HepG2 (cell line): Measurements from ENCODE around the gene KRTCAP3. TPM values are rescaled to one million over a fixed set of nuclear protein-coding genes. Genes with fewer than 3 reads are reported as not detected.

Source experiments
- ADNP ChIP-seq: sonication (generic); formaldehyde crosslinking; IDR thresholded peaks from 2 replicates; pipeline ENCODE4 v1.4.0; 2020; ENCODE audit warnings: missing genetic modification reagents
- BCL6 ChIP-seq: IDR thresholded peaks from 2 replicates; pipeline ENCODE4 v1.6.1; 2016; ENCODE audit warnings: missing genetic modification reagents, missing compliant biosample characterization
- CBX2 ChIP-seq, 2 experiments: fragments of 200-600 bp in 1 of 2; sonication (generic); formaldehyde crosslinking in 1 of 2; IDR thresholded peaks; 2 replicates each; pipeline versions ENCODE4 v1.7.0 to v1.8.1; 2018 to 2022; ENCODE audit warnings: low read depth in 2 of 2, low read length in 1 of 2, mild to moderate bottlenecking in 1 of 2, missing genetic modification reagents in 1 of 2
- GABPA ChIP-seq, 2 experiments: IDR thresholded peaks; 2 replicates each; pipeline ENCODE4 v1.6.1; 2011 to 2016; ENCODE audit warnings: low read depth in 2 of 2, low read length in 1 of 2, missing biosample characterization in 1 of 2, missing genetic modification characterization in 1 of 2
- HNRNPH1 ChIP-seq: fragments of 200-400 bp; formaldehyde crosslinking; optimal IDR thresholded peaks from 2 replicates; pipeline ENCODE3; 2017; ENCODE audit warnings: mild to moderate bottlenecking, low read depth, low read length
- HNRNPK ChIP-seq: fragments of 200-400 bp; formaldehyde crosslinking; IDR thresholded peaks from 2 replicates; pipeline ENCODE4 v1.6.1; 2018; ENCODE audit warnings: low read length, low read depth, moderate library complexity, mild to moderate bottlenecking; ENCODE audit not compliant: poor library complexity, severe bottlenecking
- KDM3A ChIP-seq: IDR thresholded peaks from 2 replicates; pipeline ENCODE4 v1.6.1; 2018; ENCODE audit warnings: low read depth, missing compliant biosample characterization
- KDM5B ChIP-seq: sonication (generic); formaldehyde crosslinking; IDR thresholded peaks from 2 replicates; pipeline ENCODE4 v1.4.0; 2020; ENCODE audit warnings: missing genetic modification reagents, mild to moderate bottlenecking, borderline replicate concordance
- NCOR1 ChIP-seq: fragments of 200-600 bp; sonication (generic); IDR thresholded peaks from 2 replicates; pipeline ENCODE4 v1.7.0; 2017; ENCODE audit warnings: antibody characterized with exemption, low read length, borderline replicate concordance
- ONECUT2 ChIP-seq: sonication (generic); formaldehyde crosslinking; IDR thresholded peaks from 2 replicates; pipeline ENCODE4 v1.4.0; 2020; ENCODE audit warnings: missing genetic modification reagents
- PAX8 ChIP-seq: sonication (generic); formaldehyde crosslinking; IDR thresholded peaks from 2 replicates; pipeline ENCODE4 v1.8.0; 2022; ENCODE audit warnings: mild to moderate bottlenecking, missing genetic modification reagents, borderline replicate concordance
- PCBP2 ChIP-seq: fragments of 200-400 bp; formaldehyde crosslinking; optimal IDR thresholded peaks from 2 replicates; pipeline ENCODE3; 2018; ENCODE audit warnings: low read length, low read depth; ENCODE audit not compliant: poor library complexity, severe bottlenecking
- REL ChIP-seq: sonication (generic); formaldehyde crosslinking; conservative IDR thresholded peaks from 2 replicates; pipeline ENCODE4 v1.8.0; 2022; ENCODE audit warnings: mild to moderate bottlenecking, missing genetic modification reagents, moderate library complexity
- SMAD1 ChIP-seq: sonication (generic); formaldehyde crosslinking; IDR thresholded peaks from 2 replicates; pipeline ENCODE4 v1.4.0; 2020; ENCODE audit warnings: missing genetic modification reagents, low read depth, mild to moderate bottlenecking, borderline replicate concordance
- SYNCRIP ChIP-seq: fragments of 200-400 bp; formaldehyde crosslinking; IDR thresholded peaks from 2 replicates; pipeline ENCODE4 v1.6.1; 2018; ENCODE audit warnings: mild to moderate bottlenecking, low read depth, low read length; ENCODE audit not compliant: insufficient read depth
- ZFP82 ChIP-seq: sonication (generic); formaldehyde crosslinking; IDR thresholded peaks from 2 replicates; pipeline ENCODE4 v1.5.1; 2020; ENCODE audit warnings: mild to moderate bottlenecking, missing genetic modification reagents, borderline replicate concordance
- ZNF253 ChIP-seq: sonication (generic); formaldehyde crosslinking; IDR thresholded peaks from 2 replicates; pipeline ENCODE4 v1.8.0; 2022; ENCODE audit warnings: mild to moderate bottlenecking, missing genetic modification reagents, borderline replicate concordance
- ZNF333 ChIP-seq: sonication (generic); formaldehyde crosslinking; IDR thresholded peaks from 2 replicates; pipeline ENCODE4 v1.4.0; 2020; ENCODE audit warnings: mild to moderate bottlenecking, missing genetic modification reagents, borderline replicate concordance
- ZNF441 ChIP-seq: sonication (generic); formaldehyde crosslinking; IDR thresholded peaks from 2 replicates; pipeline ENCODE4 v1.7.0; 2021; ENCODE audit warnings: missing genetic modification reagents, borderline replicate concordance
- ZNF446 ChIP-seq: sonication (generic); formaldehyde crosslinking; IDR thresholded peaks from 2 replicates; pipeline ENCODE4 v1.5.0; 2020; ENCODE audit warnings: mild to moderate bottlenecking, missing genetic modification reagents
- ZNF605 ChIP-seq: sonication (generic); formaldehyde crosslinking; IDR thresholded peaks from 2 replicates; pipeline ENCODE4 v1.8.0; 2022; ENCODE audit warnings: mild to moderate bottlenecking, missing genetic modification reagents
- polyA plus RNA-seq, 8 experiments: library from polyadenylated mRNA; depleted of rRNA in 3 of 8; stranded (reverse) in 7 of 8; unstranded in 1 of 8; fragments of >200 nt; fragmentation: Illumina TruSeq in 4 of 8; extraction: Trizol in 4 of 8; gene quantifications; 2 replicates each; pipeline versions ENCODE4 v1.2.1 to v1.2.3, GENCODE V29; 2011 to 2016; ENCODE audit warnings: low read depth in 4 of 8, missing spikeins in 1 of 8, mixed read lengths in 1 of 8; ENCODE audit not compliant: insufficient read depth in 1 of 8
- total RNA-seq, 5 experiments: library from RNA; depleted of rRNA; stranded (reverse); fragments of >200 nt; fragmentation: Illumina TruSeq; extraction: Trizol; gene quantifications; 2 replicates each; pipeline ENCODE4 v1.2.3, GENCODE V29; 2016; ENCODE audit warnings: low read depth in 1 of 5
- TF ChIP-seq, protein P1 (sequence below): sonication (generic); formaldehyde crosslinking; IDR thresholded peaks from 2 replicates; pipeline ENCODE4 v1.4.0; 2020; ENCODE audit warnings: missing genetic modification reagents, borderline replicate concordance
- TF ChIP-seq, protein P2 (sequence below): sonication (generic); formaldehyde crosslinking; IDR thresholded peaks from 2 replicates; pipeline ENCODE4 v1.5.0; 2020; ENCODE audit warnings: missing genetic modification reagents
- TF ChIP-seq, protein P3 (sequence below): sonication (generic); formaldehyde crosslinking; IDR thresholded peaks from 2 replicates; pipeline ENCODE4 v1.5.0; 2020; ENCODE audit warnings: missing genetic modification reagents, mild to moderate bottlenecking, borderline replicate concordance

The KRTCAP3 gene
- total and polyA plus RNA-seq, 2 of the 13 experiments (the other 11 are each of a cell fraction or from before 2014, with no cell fraction given): 2.1 to 4.5 TPM

DNA sequence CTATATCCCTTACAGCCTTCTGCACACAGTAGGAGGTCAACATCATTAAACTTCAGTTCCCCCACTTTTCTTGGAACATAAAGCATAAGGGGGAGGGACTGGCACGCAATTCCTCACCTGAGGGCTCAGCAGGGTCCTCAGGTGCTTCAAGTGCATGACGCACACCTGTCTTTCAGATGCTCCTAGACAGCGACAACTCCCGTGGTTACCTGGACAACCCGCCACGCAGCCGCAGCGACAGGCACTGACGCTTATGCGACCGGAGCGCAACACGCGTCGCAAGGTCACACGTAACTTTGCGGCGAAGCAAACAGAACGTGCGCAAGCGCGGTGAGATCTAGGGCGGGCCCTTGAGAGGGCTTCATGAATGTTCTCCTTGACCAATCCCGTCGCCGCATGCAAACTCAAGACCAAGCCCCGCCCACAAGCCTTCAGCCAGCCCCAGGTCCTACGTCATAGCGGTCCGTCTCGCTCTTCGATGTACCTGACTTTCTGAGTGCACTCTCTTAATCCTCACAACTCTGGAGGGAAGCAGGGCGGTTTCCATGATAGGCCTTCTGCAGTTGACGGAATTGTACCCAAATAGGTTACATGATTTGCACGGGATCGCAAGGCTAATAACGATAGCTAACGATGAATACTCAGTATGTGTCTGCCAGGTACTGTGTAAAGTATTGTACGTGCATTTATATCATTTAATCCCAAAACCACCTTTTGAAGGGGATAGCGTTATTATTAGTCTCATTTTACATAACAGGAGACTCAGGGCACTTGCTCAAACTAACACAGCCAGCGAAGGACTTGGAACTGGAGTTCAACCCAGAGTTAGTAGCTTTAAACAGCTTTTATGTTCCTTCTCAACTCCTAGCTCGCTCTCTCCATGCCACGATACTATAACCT, 47.6 kb downstream of the KRTCAP3 start, which contains the start of gene IFT172 (continued):
- TF ChIP-seq, protein P1, sequence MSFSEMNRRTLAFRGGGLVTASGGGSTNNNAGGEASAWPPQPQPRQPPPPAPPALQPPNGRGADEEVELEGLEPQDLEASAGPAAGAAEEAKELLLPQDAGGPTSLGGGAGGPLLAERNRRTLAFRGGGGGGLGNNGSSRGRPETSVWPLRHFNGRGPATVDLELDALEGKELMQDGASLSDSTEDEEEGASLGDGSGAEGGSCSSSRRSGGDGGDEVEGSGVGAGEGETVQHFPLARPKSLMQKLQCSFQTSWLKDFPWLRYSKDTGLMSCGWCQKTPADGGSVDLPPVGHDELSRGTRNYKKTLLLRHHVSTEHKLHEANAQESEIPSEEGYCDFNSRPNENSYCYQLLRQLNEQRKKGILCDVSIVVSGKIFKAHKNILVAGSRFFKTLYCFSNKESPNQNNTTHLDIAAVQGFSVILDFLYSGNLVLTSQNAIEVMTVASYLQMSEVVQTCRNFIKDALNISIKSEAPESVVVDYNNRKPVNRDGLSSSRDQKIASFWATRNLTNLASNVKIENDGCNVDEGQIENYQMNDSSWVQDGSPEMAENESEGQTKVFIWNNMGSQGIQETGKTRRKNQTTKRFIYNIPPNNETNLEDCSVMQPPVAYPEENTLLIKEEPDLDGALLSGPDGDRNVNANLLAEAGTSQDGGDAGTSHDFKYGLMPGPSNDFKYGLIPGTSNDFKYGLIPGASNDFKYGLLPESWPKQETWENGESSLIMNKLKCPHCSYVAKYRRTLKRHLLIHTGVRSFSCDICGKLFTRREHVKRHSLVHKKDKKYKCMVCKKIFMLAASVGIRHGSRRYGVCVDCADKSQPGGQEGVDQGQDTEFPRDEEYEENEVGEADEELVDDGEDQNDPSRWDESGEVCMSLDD (CRISPR knock-in tag): no peak
- TF ChIP-seq BCL6 (CRISPR knock-in tag) (peak; percentile 82), ZNF253 (no peak), PAX8 (CRISPR knock-in tag) (no peak), REL (CRISPR knock-in tag) (no peak), ADNP (CRISPR knock-in tag) (no peak), ZNF446 (CRISPR knock-in tag) (no peak), SYNCRIP (no peak), PCBP2 (no peak), HNRNPK (no peak), SMAD1 (CRISPR knock-in tag) (0 out of 2 replicates have a peak, but pooled peaks have one; percentile 40), ZNF605 (CRISPR knock-in tag) (peak; percentile 87), ONECUT2 (CRISPR knock-in tag) (no peak), ZFP82 (CRISPR knock-in tag) (no peak), KDM3A (CRISPR knock-in tag) (peak; percentile 70; the same call in 1 of the 2 replicates), ZNF441 (CRISPR knock-in tag) (peak; percentile 89), NCOR1 (peak; percentile 46; the same call in 1 of the 2 replicates), GABPA (IDR thresholded peaks at IDR 0.05; ENCODE audit: low read depth, low read length) (no peak), GABPA (CRISPR knock-in tag; IDR thresholded peaks at IDR 0.05; ENCODE audit: low read depth) (peak; percentile 55), KDM5B (peak; percentile 74; the same call in 1 of the 2 replicates), CBX2 (IDR thresholded peaks at IDR 0.05; ENCODE audit: low read depth, low read length) (no peak), CBX2 (CRISPR knock-in tag; IDR thresholded peaks at IDR 0.05; ENCODE audit: low read depth) (no peak), ZNF333 (no peak), HNRNPH1 (no peak)
- TF ChIP-seq, protein P2, sequence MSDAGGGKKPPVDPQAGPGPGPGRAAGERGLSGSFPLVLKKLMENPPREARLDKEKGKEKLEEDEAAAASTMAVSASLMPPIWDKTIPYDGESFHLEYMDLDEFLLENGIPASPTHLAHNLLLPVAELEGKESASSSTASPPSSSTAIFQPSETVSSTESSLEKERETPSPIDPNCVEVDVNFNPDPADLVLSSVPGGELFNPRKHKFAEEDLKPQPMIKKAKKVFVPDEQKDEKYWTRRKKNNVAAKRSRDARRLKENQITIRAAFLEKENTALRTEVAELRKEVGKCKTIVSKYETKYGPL (CRISPR knock-in tag): no peak
- TF ChIP-seq, protein P3, sequence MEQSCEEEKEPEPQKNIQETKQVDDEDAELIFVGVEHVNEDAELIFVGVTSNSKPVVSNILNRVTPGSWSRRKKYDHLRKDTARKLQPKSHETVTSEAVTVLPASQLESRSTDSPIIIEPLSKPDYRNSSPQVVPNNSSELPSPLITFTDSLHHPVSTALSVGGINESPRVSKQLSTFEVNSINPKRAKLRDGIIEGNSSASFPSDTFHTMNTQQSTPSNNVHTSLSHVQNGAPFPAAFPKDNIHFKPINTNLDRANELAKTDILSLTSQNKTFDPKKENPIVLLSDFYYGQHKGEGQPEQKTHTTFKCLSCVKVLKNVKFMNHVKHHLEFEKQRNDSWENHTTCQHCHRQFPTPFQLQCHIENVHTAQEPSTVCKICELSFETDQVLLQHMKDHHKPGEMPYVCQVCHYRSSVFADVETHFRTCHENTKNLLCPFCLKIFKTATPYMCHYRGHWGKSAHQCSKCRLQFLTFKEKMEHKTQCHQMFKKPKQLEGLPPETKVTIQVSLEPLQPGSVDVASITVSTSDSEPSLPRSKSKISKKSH (CRISPR knock-in tag): peak; percentile 93
